Placental pericyte (primary cell): ENCODE data around the gene GPR45. TPM values are rescaled to one million over a fixed set of nuclear protein-coding genes. Genes with fewer than 3 reads are reported as not detected.

Source experiments
- total RNA-seq: library from RNA; depleted of rRNA; stranded (reverse); fragments of >200 nt; gene quantifications from 2 replicates; pipeline ENCODE4 v1.2.3, GENCODE V29; 2012

Gene GPR45
- 0.22 TPM in 1 of 2 replicates, not detected in the other for total RNA-seq

GRCh38 chr2:105241443-105241842 lies at the start of gene GPR45:
Gene GPR45 (plus strand): TSS chr2:105241743. CDS start chr2:105241859, 116 bp downstream.

Other genes starting within 250 kb of the GPR45 start
- 16.0 and 16.6 TPM in 2 replicates for gene MRPS9, start 203.7 kb upstream of the GPR45 start, total RNA-seq
- gene TGFBRAP1, start 88.0 kb downstream of the GPR45 start, total RNA-seq = 21.2 and 42.5 TPM in 2 replicates
- gene C2orf49, start 95.8 kb downstream of the GPR45 start, total RNA-seq = 13.5 and 23.4 TPM in 2 replicates
- gene FHL2, start 157.3 kb downstream of the GPR45 start, total RNA-seq = 260 and 305 TPM in 2 replicates